ENCODE results near the gene GBP7.
"Not testable (repeated sequence)": the region's sequence is repeated elsewhere in the genome, so short reads cannot be mapped to it uniquely, and the experiment has no call there.

GBP7 gene, protein sequence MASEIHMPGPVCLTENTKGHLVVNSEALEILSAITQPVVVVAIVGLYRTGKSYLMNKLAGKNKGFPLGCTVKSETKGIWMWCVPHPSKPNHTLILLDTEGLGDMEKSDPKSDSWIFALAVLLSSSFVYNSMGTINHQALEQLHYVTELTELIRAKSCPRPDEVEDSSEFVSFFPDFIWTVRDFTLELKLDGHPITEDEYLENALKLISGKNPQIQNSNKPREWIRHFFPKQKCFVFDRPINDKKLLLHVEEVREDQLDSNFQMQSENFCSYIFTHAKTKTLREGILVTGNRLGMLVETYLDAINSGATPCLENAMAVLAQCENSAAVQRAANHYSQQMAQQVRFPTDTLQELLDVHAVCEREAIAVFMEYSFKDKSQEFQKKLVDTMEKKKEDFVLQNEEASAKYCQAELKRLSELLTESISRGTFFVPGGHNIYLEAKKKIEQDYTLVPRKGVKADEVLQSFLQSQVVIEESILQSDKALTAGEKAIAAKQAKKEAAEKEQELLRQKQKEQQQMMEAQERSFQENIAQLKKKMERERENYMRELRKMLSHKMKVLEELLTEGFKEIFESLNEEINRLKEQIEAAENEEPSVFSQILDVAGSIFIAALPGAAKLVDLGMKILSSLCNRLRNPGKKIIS

DNA sequence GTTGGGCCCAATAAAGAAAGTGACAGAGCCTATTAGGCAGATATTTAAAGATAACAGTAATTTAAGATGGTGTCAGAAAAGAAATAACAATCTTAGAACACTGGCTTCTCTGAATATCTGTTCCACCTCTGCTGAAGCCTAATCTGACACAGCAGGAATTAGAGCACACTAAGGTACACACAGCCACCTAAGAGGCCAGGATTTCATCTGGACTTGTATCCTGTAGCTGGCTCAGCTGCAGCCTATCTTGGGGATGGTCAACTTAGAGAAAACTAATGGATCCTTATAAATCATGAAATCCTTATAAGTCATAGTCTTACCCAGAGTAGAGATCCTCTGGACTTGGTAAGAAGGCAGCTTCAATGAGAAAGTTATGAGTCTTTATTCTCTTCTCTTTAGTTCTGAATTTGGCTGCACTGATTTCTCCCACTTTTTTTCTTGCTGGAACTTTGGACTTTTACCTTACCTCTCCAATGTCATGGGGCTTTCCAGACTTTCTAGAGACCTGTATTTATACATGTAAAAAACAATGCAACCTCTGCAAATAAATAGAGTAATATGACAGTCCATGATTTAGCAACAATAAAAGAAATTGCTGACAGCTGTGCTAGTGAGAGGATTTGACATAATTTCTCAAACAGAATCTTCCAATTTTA lies at the start of gene GBP7:
Gene GBP7 (minus strand): TSS at position 403 of the 656 bp plus-strand sequence. CDS start 4,068 bp downstream, outside the sequence.
- no peak for DNase-seq

DNA sequence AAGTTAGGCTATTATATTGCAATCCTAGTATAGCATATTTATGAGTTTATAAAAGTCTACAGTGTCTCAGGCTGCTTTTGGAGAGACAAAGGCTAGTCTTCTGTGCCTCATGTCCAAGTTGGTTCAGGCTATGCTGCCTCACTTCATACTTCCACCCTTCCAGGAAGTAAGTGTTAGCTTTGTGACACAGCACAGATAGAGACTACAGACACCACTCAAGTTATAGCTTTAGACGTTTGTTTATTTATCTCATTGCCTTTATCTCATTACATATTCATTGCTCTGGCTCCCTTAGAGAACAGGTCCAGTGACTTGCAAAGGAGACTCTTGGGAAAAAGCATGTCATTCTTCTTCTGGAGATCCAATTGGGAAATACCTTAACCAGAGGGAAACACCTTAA lies 45.5 kb upstream of the GBP7 start:
- DNase-seq, result no peak

DNA sequence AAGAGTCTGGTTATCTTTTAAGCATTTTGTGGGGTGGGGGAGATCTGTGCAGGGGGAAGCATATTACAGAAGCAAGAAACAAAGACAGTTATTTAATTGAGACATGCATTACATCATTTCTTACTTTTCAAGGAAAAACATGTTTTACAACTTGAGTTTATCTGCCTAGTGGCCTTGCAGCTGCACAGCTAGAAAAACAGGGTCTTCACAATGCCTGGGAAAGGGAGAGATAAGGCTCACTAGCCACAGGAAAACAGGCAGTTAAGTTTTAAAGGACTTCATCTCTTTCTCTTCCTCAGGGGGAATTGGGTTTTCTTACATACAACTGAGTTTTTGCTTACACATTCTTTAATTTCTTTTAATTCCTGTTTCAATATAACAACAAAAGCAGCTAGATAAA lies 44.0 kb upstream of the GBP7 start:
- DNase-seq, result not testable (repeated sequence)

DNA sequence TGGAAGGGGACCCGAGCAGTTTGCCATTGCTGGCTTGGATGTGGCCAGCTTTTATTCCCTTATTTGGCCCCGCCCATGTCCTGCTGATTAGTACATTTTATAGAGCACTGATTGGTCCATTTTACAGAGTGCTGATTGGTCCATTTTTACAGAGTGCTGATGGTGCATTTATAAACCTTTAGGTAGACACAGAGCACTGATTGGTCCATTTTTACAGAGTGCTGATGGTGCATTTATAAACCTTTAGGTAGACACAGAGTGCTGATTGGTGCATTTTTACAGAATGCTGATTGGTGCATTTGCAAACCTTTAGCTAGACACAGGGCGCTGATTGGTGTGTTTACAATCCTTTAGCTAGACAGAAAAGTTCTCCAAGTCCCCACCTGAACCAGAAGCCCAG lies 43.1 kb upstream of the GBP7 start:
- not testable (repeated sequence) for DNase-seq

DNA sequence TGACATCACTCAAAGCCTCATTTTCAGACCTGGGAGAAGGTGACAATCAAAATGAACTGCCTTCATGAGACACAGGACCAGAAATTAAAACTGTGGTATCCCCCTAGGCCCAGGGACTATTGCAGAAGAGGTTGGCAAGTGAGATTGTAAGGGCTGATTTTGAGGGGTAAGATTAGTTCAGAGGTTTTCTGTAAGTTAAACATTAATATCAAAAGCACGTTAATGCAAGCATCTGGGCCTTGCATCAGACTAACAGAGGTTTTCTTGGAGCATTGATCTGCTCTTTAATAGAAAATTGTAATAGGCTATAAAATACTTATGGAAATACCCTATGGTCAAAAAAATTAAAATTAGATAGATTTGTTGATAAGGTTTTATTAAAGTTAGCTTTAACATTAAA lies 37.5 kb upstream of the GBP7 start:
- DNase-seq, result no peak

DNA sequence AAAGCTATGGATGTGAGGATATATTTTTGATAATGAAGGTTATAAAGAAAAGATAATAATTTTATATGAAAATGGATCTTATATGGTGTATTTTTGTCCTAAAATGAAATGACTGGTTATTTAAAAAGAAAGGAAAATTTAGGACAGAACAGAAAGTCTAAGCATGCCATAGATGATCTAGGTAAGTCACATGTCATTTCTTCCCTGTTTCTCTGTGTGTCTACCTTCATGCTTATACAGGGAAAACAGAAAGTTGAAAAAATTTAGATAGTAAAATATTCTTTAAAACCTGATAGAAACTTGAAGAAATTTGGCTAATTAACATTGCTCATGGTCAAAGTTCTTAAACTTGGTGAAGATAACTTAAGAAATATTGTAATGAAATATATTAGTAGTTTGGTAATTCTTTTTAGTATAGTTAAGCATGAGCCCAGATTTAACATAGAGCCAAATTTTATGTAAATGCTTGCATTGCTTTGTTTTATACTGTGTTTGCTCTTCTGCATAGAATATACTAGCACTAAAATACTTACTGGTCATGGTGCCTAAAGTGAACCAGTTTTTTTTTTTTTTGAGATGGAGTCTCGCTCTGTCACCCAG lies 35.3 kb upstream of the GBP7 start:
- no peak for DNase-seq

DNA sequence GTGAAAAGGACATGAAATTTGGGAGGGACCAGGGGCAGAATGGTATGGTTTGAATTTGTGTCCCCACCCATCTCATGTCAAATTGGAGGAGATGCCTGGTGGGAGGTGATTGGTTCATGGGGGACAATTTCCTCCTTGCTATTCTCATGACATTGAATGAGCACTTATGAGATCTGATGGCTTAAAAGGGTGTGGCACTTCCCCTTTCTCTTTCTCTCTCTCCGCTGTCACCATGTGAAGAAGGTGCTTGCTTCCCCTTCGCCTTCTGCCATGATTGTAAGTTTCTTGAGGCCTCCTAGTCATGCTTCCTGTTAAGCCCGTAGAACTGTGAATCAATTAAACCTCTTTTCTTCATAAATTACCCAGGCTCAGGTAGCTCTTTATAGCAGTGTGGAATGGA lies 30.6 kb upstream of the GBP7 start:
- DNase-seq, result no peak

DNA sequence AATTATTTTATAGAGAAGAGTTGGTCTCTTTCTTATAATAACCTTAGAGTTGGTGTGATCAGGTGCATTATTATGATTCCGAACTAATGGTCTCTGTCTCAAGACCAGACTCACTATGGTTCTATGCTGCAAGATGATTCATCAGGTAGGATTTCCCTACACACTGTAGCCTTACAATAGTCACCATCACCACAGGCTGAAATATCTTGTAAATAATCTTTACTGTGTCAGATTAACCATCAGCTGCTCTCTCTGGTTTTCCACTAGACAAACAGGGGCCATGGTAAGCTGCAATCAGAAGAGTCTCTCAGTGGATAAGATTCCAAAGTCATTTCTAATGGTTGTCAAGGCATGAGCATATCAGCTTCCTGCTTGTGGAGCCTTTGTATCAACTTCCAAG lies 27.4 kb upstream of the GBP7 start:
- no peak for DNase-seq

DNA sequence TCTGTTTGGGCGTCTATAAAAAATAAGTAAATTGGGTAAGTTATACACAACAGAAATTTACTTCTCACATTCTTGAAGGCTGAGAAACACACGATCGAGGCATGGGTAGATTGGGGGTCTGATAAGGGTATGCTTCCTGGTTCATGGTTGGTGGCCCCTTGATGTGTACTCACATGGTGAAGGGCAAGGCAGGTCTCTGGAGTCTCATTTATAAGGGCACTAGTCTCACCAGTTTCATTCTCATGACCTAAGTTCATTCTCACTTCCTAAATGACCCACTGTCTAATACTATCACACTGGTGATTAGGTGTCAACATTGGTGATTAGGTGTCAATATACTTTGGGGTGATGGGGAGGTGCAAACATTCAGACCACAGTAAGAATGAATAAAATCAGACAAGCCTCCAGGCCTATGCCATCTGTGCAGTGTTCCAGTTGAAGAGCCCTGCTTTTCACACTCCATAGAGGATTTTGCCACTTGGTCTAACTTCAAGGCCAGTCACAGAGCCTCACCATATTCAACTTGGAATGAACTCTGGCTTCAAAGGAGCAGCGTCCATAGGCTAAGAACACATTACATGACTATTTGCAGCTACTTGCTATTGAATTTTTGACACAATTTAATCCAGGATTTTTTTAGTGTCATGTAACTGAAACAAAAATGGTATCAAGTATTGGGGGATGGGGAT lies 25.4 kb upstream of the GBP7 start:
- no peak for DNase-seq

DNA sequence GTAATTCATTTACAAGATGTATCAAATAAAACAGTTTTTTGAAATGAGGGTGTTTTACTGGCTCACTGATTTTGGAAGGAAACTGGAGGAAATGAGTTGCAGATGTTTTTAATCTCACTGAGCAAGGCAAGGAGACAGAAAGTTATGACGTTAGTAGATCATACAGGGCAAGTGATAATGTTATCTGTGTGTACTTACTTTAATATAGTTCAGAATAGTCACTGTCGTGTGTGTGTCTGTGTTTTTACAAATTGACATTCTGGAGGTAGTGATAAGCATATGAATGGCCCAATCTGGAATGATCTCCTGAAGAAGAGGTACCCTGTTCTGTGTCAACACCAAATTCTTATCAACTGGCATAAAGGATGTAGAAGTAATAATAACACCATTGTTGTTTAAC lies 24.9 kb upstream of the GBP7 start:
- DNase-seq, result no peak

DNA sequence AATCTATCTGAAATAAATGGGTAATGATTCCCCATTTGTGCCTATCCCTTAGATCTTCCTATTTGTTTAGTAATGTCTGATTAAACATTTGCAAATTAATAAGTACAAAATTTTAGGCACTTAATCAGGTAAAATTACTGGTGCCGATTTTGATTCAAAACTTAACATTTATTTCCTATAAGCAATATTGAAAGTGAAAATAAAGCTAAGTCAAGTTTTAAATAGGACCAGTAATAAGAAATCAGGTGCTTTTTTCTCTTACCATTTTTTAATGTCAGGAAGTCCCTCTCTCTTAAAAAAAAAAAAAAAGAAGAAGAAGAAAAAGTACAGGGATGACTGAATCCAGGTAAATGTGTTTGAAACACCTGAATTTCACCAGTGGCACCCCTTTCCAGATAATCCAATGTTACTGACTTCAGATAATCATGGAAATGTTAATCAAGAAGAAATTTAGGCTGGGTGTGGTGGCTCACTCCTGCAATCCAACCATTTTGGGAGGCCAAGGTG lies 23.8 kb upstream of the GBP7 start:
- DNase-seq, result no peak

DNA sequence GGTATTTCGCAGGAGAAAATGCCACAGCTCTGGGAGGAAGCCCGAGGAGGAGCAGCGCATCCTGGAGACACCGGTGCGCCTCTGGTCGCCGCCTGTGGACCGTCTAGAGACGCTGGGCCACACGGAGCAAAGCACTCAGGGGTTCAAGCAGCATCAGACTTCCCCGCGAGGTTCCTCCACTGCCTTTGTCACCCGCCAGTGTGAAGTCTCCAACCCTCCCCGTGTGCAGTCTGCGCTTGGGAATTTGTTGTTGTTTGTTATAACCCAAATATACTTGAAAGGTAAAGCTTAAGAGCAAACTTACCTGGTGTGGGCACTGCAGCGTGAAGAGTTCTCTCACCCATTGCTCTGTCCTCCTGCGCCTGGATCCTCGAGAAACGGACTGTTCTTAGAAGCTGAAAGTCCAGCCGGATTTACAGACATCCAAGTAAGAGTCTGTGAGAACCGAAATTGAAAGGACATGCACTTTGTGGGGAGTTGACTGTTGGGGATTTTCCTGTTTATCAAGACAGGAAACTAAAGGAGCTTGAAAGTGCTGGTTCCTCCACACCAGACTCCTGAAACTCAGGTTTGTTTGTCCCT lies 22.8 kb upstream of the GBP7 start, which contains the start of gene GBP4:
Gene GBP4 (minus strand): TSS at position 452 of the 582 bp plus-strand sequence. CDS start 108 bp downstream, at position 344.
- DNase-seq, result peak; percentile 67

DNA sequence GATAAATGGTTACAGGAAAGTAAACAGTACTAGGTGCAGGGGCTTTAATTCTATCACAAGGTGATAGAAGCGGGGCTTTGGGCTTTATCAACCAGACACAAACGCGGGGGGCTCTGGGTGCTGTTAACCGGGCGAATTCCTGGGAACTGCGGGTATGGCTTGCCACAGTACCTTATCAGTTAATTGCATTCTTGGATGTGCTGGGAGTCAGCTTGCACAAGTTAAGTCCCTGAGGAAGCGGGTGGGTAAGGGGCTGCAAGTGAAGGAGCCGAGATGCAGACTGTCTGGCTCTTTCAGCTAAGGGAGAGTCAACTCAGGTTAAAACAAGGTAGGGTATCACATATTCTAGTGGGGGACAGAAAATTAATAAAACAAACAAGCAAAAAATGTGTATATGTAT lies 22.3 kb upstream of the GBP7 start:
- DNase-seq, result no peak

DNA sequence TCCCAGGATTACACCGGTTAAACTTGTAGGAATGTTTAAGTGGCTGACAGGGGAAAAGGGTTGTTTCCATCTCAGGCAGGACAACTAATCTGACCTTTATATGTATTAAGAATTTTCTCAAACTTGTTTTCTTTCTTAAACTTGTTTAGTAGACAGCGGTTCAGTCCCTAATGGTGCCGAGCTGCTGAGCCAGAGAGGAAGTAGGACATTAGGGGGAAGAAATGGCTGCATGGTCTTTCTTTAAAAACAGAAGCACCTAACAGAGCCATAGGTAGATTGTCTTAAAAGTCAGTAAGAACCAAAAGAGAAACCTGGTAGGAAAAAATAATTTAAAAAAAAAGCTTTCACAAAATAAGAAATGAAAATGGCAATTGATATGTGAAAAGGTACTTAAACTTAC lies 19.7 kb upstream of the GBP7 start:
- DNase-seq, result no peak

DNA sequence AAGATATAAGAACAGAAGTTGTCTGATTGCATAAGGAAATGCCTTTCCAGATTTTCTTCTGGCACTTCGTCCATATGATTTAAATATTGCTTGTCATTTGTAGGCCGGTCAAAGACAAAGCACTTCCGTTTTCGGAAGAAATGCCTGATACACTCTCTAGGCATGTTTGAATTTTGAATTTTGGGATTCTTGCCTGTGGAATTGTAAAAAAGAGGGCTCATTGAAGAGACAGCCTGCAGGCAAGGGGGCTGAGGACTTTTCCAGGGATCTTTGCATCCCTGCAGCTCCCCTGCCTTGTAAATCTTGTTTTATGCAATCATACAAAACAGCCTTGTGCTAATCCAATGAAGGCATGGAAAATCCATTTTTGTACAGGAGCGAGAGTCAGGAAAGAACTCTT lies 15.5 kb upstream of the GBP7 start:
- DNase-seq, result no peak

DNA sequence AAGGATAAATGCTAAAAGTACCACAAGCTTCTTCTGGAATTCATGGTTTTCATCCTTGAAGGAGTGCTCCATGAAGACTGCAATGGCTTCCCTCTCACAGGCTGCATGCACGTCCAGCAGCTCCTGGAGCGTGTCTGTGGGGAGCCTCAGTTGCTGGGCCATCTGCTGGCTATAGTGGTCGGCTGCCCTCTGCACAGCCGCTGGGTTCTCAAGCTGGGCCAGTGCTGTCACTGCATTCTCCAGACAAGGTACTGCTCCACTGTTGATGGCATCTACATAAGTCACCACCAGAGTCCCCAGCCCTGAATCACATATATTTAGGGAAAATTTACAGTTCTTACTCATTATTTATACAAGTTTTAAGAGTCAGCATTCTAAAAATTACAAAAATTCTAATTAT lies 14.2 kb upstream of the GBP7 start:
- DNase-seq, result no peak

DNA sequence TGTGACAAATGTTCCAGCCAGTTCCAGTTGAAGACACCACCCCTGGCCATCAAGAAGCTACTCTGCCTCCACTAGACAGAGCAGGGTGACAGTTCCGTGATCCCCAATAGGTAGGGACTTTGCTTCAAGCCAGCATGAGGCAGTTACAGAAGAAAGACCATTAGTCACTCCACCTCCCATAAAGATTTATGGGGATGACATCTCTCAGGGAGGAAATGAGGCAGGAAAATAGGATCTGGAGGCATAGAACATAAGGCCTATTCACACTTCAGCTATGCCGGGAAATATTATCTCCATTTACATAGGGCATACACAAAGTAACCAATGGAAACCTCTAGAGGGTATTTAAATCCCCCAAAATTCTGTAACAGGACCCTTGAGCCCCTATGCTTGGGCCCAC lies 3.5 kb upstream of the GBP7 start:
- no peak for DNase-seq

DNA sequence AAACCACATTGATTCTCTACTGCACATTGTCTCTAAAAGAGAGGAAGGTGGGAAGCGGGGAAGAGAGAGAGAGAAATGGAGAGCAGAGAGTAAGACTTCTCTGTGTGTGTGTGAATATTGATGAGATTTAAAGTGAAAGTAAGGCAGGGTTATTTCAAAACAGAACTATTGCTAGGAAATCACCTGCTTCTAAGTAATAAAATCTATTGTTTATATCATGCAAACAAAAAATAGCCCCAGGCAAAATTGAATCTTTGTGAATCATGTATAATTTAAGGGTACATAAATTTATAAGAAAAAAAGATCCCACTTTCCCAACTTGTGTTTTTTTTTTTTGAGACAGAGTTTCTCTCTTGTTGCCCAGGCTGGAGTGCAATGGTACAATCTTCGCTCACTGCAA lies 1.2 kb upstream of the GBP7 start:
- no peak for DNase-seq

DNA sequence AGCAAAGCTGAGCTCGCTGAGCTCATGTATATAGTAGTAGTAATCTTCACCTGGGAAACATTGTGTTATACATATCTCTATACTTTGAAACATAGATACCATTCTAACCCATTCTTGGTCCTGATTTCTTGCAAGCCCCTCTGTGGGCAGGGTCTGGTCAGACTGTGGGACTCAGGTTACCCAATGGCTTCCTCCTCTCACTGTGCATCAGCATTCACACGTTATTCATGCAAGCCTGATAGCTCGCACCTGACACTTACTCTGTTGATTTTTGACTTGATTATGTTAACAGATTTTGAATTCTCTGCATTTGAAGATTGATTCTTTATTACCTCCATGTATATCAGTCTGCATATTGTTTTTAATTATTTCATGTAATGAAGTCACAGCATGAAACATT lies 1.3 kb downstream of the GBP7 start:
- DNase-seq, result no peak

DNA sequence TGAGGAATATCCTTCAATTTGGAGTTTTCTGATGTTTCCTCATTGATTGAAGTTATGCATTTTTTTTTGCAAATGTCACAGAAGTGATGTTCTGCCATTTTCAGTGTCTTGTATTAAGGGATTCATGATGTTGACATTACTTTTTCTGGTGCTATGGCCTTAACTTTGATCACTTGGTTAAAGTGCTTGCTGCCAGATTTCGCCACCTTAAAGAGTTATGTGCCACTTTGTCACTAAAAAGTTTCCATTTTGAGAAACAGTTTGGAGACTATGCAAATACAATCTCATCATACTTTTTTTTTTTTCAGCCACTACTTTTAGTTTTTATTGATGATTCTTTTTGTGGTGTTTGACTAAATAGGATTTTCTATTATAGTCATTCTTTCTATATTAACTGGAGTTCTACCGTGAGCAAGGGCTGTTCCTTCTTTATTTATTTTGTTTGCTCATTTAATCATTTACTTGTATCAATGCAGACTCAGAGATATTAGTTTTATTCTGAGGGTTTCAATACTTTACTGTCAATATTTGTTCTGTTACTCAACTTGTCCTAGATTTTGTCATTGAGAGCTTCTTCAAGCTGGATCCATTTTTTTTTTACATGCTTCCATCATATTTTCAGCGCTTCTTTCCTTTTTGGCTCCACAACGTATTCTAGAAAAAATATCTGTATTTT lies 3.2 kb downstream of the GBP7 start:
- no peak for DNase-seq

DNA sequence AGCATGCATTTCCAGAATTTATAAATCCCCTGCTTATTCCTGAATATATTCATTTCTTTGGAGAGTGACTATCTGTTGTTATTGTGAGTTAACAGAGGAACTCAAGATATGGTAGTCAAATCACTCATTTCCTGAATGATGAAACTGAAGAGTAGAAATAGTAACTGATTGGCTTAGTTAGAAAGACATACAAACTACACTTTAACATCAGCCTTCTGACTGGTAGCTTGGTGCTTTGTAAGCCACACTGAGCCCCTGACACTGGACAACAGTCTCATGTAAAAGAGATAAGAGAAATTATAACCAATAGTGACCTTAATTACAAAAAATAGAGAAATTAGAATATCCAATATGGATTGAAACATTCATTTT lies 4.8 kb downstream of the GBP7 start:
- DNase-seq, result no peak

Data from NK-92 treated with Interleukin-12 subunit alpha and Interleukin-12 subunit beta, amount 100 ng/mL, for 24 hours (cell line).